D341Med (cell line): ENCODE measurements around the gene TMEM63B.
"Not testable (repeated sequence)": the region's sequence is repeated elsewhere in the genome, so short reads cannot be mapped to it uniquely, and the experiment has no call there.

Experiments
- DNase-seq: peaks from one replicate; pipeline ENCODE4 v3.0.0; 2012; ENCODE audit warnings: low spot score

Gene TMEM63B

DNA sequence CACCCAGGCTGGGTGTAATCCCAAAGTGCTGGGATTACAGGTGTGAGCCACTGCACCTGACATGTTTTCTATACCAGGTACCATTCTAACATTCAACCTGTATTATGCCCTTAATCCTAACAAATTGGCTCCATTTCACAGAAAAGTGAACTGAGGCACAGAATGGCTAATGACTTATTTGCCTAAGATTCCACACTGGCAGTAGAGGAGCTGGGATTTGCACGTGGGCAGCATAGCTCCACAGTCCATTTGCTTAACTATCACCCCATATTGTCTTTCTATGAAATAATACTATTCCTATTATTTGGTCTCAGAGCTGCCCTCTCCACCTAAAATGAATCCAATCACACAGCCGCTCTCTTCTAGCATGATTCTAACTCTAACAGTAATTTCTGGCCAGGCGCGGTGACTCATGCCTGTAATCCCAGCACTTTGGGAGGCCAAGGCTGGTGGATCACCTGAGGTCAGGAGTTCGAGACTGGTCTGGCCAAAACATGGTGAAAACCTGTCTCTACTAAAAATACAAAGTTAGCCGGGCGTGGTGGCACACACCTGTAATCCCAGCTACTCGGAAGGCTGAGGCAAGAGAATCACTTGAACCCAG is 66.1 kb downstream of the TMEM63B start:
- no peak for DNase-seq

DNA sequence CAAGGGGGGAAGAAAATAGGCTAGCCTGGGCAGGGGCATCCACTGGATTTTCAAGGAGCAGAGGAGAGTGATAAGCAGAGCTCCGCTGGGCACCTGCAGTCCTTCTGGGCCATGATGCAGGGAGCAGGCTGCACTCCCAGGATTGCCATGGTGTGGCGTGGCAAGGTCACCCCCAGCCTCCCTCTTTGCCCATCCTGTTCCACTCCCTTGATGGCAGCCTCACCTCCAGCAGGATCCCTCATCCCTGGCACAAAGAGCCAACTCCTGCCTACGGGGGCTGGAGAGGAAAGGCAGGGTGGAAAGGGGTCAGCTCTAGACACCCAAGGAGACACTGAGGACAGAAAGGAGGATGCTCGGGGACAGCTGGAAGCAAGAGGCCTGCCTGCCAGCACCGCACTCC is 67.0 kb downstream of the TMEM63B start:
- DNase-seq = peak; percentile 16

DNA sequence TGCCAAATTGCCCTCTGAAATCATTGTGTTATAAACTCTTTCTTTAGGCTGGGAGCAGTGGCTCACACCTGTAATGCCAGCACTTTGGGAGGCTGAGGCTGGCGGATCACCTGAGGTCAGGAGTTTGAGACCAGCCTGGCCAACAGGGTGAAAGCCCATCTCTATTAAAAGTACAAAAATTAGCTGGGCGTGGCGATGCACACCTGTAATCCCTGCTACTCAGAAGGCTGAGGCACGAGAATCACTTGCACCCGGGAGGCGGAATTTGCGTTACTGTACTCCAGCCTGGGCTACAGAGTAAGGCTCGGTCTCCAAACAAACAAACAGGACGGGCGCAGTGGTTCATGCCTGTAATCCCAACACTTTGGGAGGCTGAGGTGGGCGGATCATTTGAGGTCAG is 69.0 kb downstream of the TMEM63B start:
- not testable (repeated sequence) for DNase-seq

DNA sequence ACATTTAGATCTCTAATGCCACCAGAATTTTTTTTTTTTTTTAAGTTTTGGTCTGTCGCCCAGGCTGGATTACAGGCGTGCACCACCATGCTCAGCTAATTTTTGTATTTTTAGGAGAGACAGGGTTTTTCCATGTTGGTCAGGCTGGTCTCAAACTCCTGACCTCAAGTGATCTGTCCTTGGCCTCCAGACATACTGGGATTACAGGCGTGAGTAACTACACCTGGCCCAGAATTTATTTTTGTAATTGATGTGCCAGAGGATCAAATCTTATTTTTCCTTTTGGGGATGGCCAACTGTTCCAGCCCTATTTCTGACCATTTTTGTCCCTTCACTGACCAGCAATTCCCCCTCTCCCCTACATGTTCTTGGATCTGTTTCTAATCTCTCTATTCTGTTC is 71.3 kb downstream of the TMEM63B start:
- no peak for DNase-seq

DNA sequence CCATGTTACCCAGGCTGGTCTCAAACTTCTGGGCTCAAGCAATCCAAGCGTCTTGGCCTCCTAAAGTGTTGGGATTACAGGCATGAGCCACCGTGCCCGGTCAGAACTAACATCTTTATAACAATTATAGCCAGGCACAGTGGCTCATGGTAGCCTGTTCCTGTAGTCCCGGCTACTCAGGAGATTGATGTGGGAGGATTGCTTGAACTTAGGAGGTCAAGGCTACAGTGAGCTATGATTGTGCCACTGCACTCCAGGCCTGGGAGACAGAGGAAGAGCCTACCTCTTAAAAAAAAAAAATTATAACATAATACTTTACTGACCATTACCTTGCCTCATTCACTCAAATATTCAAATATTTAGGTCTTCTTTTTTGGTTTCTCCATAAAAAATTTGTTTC is 72.5 kb downstream of the TMEM63B start:
- no peak for DNase-seq

DNA sequence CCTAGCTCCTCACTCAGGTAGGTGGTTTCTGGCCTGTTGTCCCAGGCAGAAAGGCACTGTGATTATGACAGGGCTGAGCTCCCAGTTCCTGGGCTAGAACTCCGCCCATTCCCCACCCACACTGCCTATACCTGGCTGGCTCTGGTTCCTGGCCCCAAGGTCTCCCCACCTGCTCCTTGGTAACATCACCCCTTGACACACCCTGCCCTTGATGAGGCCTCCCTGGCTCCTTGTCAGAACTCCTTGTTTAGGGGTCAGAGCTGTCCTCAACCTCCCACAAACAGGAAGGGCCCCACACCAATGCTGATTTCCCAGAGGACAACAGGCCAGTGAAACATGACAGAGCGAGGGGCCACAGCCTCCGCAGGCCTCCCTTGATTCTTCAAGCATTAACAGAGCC is 73.8 kb downstream of the TMEM63B start:
- DNase-seq = peak; percentile 18

DNA sequence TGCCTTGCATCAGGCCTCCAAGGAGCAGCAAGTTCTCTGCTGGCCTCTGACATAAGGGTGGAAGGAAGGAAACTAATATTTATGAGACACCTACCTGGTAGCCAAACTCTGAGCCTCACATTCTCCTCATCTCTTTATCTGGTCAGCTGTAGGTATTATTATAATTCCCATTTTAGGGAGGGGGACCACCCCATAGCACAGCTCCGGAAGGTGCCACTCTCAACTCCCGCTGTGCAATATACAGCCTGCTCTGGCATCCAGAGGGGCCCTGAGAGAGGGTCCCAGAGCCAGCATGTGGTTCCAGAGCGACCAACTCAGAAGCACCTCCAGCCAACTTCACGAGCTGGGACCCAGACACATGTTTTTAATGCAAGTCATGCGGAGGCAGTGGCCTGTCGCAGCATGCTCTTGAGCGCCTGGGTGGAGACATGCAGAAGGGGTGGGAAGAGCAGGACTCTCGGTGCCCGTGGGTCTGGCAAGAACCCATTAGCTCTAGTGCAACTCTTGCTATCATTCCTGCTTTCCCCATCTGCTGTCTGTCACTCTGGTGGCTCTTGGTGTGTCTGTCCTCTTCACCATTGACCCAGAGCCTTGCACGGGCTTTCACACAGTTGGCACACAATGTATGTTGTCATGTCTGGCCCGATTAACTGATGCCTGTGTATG is 74.4 kb downstream of the TMEM63B start:
- DNase-seq = no peak

DNA sequence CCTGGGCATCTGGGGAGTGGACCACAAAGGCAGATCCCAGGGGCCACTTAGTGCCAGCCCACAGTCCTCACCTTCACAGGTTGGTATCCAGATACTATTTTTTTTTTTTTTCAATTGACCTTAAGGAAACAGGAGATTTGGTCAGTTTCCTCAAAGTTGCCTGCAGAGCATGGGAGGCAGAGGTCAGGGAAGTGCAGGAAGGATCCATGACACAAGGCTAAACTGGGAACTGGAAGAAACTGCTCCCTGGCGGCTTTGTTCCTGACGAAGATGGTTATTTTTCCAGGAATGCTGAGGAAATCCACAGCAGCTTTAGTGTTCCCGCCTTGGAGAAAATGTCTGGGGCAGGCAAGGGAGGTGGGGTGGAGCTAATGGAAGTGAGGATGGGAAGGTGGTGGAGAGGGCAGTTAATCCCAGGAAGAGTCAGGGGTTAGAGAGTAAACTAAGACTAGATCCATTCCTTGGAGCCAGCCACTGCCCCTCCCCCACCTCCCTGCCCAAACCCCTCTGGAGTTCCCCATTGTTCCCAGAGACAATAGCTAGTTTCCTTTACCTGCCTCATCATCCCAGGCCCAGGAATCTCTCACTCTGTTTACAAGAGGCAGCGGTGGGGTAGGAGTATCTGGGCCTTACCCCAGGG is 75.1 kb downstream of the TMEM63B start:
- no peak for DNase-seq

DNA sequence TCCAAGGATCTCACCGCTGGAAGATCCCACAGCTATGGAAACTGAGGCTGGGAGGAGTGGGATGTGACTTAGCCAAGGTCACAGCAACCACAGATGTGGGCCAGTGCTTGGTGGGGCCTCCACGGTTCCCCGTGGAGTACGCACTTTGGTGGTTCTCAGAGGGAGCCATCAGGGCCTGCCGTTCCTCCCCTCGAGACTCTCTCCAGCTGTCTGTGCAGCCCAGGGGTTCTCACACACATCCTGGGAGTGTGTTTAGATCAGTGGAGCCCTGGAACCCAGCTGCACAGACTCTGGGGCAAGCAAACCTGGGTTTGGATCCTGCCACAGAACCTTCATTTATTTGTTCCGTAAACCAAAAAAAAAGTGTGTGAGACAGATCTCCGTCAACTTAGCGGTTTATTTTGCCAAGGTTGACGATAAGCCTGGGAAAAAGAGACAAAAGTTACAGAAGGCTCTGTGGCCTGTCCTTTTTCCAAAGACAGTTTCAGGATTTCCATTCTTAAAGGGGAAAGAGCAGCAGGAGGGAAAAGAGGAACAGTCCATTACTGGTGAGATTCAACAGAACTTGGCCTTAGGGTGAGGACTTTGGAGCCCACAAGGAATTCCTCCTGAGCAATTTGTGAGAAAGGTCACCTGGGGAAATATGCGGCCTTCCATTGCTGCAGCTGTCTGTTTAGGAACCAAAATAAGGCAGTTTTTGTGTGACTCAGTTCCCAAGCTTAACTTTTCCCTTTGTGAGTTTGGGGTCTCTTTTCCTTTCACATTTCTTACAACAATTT is 75.8 kb downstream of the TMEM63B start:
- peak; percentile 20 for DNase-seq

DNA sequence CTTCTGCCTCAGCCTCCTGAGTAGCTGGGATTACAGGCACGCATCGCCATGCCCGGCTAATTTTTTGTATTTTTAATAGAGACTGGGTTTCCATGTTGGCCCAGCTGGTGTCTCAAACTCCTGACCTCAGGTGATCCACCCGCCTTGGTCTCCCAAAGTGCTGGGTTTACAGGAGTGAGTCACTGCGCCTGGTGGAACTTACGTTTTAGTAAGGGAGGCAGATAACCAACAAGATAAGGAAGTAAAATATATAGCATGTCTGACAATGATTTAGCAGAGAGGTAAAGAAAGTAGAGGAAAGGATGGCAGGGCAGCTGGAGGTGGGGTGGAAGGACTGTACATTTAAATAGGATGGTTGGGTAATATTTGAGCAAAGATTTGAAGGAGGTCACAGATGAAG is 76.6 kb downstream of the TMEM63B start:
- no peak for DNase-seq
